Activated T-cell treated with anti-CD3 and anti-CD28 coated beads, Interleukin-2, amount 50 U/mL, for 72 hours (primary cell): Measurements from ENCODE around the gene DNAH1. TPM values are rescaled to one million over a fixed set of nuclear protein-coding genes. Genes with fewer than 3 reads are reported as not detected.

Experiments
- ATAC-seq, 2 donors: fragments of 150-1000 bp; cut with Tn5 transposase; replicated peaks in 1 of 2; 2 replicates each; pipeline ENCODE4 v1.10.0; 2021; ENCODE audit warnings: moderate library complexity in 2 of 2, mild to moderate bottlenecking in 1 of 2
- DNase-seq, 2 donors: peaks; one replicate each; pipeline ENCODE4 v3.0.0; 2021 to 2022; ENCODE audit warnings: mixed read lengths in 1 of 2
- H3K27ac Mint-ChIP-seq: one replicate; pipeline ENCODE4 v1.8.0; 2022; ENCODE audit warnings: mild to moderate bottlenecking, moderate library complexity, mixed read lengths
- H3K27me3 Mint-ChIP-seq: one replicate; pipeline ENCODE4 v1.8.0; 2022; ENCODE audit warnings: low read depth, mixed read lengths
- H3K36me3 Mint-ChIP-seq, 2 donors: one replicate each; pipeline ENCODE4 v1.8.0; 2022; ENCODE audit warnings: mixed read lengths in 2 of 2, mild to moderate bottlenecking in 1 of 2; ENCODE audit not compliant: insufficient read depth in 2 of 2
- H3K4me1 Mint-ChIP-seq: one replicate; pipeline ENCODE4 v1.8.0; 2022; ENCODE audit warnings: low read depth, mixed read lengths
- H3K4me3 Mint-ChIP-seq, 2 donors: one replicate each; pipeline ENCODE4 v1.8.0; 2022; ENCODE audit warnings: mild to moderate bottlenecking in 2 of 2, mixed read lengths in 2 of 2, moderate library complexity in 2 of 2
- H3K9me3 Mint-ChIP-seq, 2 donors: one replicate each; pipeline ENCODE4 v1.8.0; 2022; ENCODE audit warnings: mixed read lengths in 2 of 2
- total RNA-seq, 2 donors: library from RNA; stranded (reverse); gene quantifications; one replicate each; pipeline ENCODE4 v1.2.3, GENCODE V29; 2022

Gene DNAH1
- total RNA-seq, 2 donors from 2014 or later, result 31.4 to 32.4 TPM

DNA sequence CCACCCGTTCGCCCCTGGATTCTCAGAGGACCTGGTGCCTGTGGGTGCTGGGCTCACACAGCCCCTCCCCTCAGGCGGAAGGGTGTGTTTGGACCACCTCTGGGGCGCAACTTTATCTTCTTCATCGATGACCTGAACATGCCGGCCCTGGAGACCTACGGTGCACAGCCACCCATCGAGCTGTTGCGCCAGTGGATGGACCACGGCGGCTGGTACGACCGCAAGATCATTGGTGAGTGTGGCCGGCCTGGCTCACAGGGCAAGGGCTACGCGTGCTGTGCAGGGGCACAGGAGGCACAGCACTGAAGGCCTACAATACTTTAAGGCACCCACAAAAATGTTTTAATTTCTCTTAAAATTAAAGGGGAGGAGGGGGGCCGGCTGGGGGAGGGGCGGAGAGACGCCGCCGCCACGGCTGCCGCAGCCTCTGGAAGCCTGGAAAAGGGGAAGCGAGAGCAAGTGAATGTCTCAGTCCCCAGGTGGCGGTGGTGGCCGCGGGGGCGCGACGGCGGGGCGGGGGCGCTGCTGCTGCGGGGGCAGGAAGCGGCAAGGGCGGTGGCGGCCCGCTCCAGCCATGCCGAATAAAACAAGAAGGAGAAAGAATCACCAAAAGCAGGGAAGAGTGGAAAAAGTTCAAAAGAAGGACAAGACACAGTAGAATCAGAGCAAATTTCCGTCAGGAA lies 56.8 kb downstream of the DNAH1 start:
- peak in 1 of 2 donors; percentile 21 for DNase-seq
- peak overlapping the region in 1 of 2 donors; percentile 43 for H3K4me3 Mint-ChIP-seq
- H3K36me3 Mint-ChIP-seq, result no peaks in the 10 kb centered on the region
- no peaks in the 10 kb centered on the region for H3K9me3 Mint-ChIP-seq
- H3K4me1 Mint-ChIP-seq, result peaks cover 14% of the 10 kb centered on the region
- no peak for ATAC-seq
- no peaks in the 10 kb centered on the region for H3K27me3 Mint-ChIP-seq
- H3K27ac Mint-ChIP-seq, result no peak overlapping the region

DNA sequence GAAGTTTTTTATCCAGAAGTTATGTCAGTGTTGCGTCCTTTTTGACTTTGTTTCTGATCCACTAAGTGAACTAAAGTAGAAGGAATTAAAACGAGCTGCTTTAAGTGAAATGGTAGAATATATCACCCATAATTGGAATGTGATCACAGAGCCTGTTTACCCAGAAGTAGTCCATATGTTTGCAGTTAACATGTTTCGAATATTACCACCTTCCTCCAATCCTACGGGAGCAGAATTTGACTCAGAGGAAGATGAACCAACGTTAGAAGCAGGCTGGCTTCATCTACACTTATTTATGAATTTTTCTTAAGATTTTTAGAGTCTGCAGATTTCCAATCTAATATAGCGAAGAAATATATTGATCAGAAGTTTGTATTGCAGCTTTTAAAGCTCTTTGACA lies 57.6 kb downstream of the DNAH1 start:
- Mint-ChIP-seq H3K9me3 (no peaks in the 10 kb centered on the region), H3K4me3 (no peak overlapping the region), H3K27ac (no peak overlapping the region), H3K4me1 (peaks cover 14% of the 10 kb centered on the region), H3K27me3 (no peaks in the 10 kb centered on the region), H3K36me3 (no peaks in the 10 kb centered on the region)
- no peak for DNase-seq
- no peak for ATAC-seq

DNA sequence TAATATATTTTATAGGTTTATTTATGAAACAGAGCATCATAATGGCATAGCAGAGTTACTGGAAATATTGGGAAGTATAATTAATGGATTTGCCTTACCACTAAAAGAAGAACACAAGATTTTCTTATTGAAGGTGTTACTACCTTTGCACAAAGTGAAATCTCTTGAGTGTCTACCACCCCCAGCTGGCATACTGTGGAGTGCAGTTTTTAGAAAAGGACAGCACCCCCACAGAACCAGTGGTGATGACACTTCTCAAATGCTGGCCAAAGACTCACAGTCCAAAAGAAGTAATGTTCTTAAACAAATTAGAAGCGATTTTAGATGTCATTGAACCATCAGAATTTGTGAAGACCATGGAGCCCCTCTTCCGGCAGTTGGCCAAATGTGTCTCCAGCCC lies 58.1 kb downstream of the DNAH1 start:
- no peaks in the 10 kb centered on the region for H3K36me3 Mint-ChIP-seq
- peaks cover 14% of the 10 kb centered on the region for H3K4me1 Mint-ChIP-seq
- ATAC-seq (no peak), DNase-seq (no peak)
- H3K9me3 Mint-ChIP-seq, result no peaks in the 10 kb centered on the region
- no peak overlapping the region for H3K27ac Mint-ChIP-seq
- H3K4me3 Mint-ChIP-seq, result no peak overlapping the region
- no peaks in the 10 kb centered on the region for H3K27me3 Mint-ChIP-seq

DNA sequence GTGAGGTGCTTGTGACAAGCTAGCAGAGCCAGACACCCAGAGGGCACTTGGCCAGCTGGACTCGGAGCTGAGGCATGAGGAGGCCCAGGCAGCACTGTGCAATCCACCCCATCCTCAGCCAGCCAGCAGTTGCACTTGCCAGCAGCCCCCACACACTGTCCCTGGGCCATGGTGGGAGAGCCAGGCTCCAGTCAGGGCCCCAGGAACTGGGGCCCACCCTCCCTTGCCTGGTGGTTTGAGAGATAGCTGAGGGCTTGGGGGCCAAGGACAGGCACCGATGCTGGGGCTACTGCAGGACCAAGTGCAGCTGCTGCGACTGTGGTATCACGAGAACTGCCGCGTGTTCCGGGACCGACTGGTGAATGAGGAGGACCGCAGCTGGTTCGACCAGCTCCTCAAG lies 63.5 kb downstream of the DNAH1 start:
- no peak for ATAC-seq
- Mint-ChIP-seq H3K4me3 (no peak overlapping the region), H3K27ac (no peak overlapping the region), H3K27me3 (no peaks in the 10 kb centered on the region), H3K9me3 (no peaks in the 10 kb centered on the region), H3K36me3 (no peaks in the 10 kb centered on the region), H3K4me1 (no peaks in the 10 kb centered on the region)
- DNase-seq, result no peak

DNA sequence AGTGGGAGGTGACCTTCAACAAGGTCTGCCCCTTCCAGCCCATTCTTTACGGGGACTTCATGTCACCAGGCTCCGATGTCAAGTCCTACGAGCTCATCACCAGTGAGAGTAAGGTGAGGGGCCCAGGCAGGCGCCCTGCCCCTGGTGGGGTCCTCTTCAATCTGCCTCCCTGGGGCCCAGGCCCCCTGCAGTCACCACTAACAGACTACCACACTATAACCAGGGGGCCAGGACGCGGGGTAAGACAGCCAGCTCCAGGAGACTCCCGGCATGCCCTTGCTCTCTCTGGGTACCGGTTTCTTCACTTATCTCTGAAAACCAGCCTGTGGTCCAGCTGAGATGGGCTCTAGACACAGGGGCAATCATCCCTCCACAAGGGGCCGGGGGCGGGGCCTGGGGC lies 63.9 kb downstream of the DNAH1 start:
- H3K9me3 Mint-ChIP-seq, result no peaks in the 10 kb centered on the region
- H3K4me1 Mint-ChIP-seq, result no peaks in the 10 kb centered on the region
- no peak overlapping the region for H3K27ac Mint-ChIP-seq
- H3K36me3 Mint-ChIP-seq, result no peaks in the 10 kb centered on the region
- no peak overlapping the region for H3K4me3 Mint-ChIP-seq
- no peaks in the 10 kb centered on the region for H3K27me3 Mint-ChIP-seq
- no peak for ATAC-seq
- no peak for DNase-seq

DNA sequence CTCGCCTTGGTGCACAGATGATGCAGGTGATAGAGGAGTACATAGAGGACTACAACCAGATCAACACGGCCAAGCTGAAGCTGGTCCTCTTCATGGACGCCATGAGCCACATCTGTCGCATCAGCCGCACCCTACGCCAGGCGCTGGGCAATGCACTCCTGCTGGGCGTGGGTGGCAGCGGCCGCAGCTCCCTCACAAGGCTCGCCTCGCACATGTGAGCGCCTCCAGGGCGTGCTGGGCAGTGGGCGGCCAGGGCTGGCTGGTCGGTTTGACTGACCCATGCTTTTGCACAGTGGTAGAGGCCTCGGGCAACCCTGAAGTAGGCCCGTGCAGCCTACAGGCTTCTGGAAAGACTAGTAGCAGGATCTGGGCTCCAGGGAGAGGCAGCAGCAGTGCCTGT lies 65.5 kb downstream of the DNAH1 start:
- H3K4me1 Mint-ChIP-seq, result no peaks in the 10 kb centered on the region
- no peak overlapping the region for H3K27ac Mint-ChIP-seq
- H3K4me3 Mint-ChIP-seq, result no peak overlapping the region

DNA sequence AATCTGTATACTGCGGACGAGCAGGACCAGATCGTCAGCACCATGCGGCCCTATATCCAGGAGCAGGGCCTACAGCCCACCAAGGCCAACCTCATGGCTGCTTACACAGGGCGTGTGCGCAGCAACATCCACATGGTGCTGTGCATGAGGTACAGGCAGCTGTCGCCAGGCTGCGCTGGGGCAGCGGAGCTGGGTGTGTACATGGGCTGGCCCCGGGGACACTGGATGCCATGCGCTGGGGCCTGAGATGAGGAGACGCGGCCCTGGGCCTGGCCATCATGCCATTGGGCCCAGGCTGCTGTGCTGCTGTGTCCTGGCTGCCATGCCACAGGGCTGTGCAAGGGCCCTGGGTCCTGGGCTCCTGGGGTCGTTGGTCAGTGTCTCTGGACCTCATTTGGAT lies 67.3 kb downstream of the DNAH1 start:
- no peak overlapping the region for H3K4me3 Mint-ChIP-seq
- H3K27me3 Mint-ChIP-seq, result no peaks in the 10 kb centered on the region
- H3K9me3 Mint-ChIP-seq, result no peaks in the 10 kb centered on the region
- H3K36me3 Mint-ChIP-seq, result no peaks in the 10 kb centered on the region
- ATAC-seq (no peak), DNase-seq (no peak)
- H3K4me1 Mint-ChIP-seq, result no peaks in the 10 kb centered on the region
- H3K27ac Mint-ChIP-seq, result no peak overlapping the region

More for the DNA sequence above, 65.5 kb downstream of the DNAH1 start:
- Mint-ChIP-seq H3K36me3 (no peaks in the 10 kb centered on the region), H3K9me3 (no peaks in the 10 kb centered on the region), H3K27me3 (no peaks in the 10 kb centered on the region)
- DNase-seq, result no peak
- no peak for ATAC-seq

DNA sequence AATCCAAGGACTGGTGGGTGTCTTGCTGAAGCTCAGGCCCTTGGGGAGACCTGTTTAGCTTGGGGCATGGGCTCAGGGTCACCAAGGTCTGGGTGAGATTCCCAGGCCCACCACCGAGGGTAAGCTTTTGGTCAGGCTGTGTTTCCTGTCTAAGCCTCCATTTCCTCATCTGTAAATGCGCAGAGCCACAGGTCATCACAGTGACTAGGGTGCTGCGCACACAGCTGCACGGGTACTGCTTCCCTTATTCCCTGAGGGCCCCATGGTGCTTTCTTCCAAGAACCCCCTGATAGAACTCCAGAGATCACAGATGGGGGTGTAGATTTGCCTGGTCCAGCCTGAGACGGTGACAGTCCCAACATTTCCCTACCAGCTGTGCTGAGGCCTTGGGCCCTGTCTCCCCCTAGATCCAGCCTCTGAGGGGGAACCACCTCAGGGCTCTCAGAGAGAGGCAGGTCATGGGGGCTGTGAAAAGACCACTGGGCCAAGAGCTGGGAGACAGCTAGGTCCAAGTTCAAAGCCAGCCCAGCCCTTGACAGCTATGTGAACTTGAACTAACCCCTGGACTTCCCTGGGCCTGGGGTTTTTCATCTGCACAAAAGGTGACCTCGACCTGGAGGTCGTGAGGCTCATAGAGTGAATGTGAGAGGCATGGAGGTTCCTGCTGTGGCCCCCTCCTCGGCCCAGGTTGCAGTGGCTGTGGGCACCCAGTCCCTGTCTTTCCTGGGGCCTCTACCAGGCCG lies 68.1 kb downstream of the DNAH1 start:
- ATAC-seq (no peak), DNase-seq (no peak)
- no peaks in the 10 kb centered on the region for H3K9me3 Mint-ChIP-seq
- no peak overlapping the region for H3K4me3 Mint-ChIP-seq
- no peaks in the 10 kb centered on the region for H3K4me1 Mint-ChIP-seq
- H3K27ac Mint-ChIP-seq, result no peak overlapping the region
- H3K27me3 Mint-ChIP-seq, result no peaks in the 10 kb centered on the region
- no peaks in the 10 kb centered on the region for H3K36me3 Mint-ChIP-seq

DNA sequence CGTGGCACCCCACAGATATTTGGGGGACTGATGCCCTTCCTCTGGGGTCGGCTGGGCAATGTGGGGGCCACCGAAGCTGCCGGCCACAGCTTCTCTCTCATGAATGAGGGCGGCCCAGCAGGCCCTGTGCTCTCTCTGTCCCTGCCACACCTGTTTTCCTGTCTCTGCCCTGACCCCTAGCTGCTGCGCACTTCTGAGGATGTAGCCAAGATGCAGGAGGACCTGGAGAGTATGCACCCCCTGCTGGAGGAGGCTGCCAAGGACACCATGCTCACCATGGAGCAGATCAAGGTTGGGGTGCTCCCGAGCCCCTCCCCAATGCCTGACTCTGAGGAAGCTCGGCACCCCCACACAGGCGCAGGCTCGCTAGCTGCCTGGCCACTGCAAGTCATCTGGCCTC lies 69.0 kb downstream of the DNAH1 start:
- Mint-ChIP-seq H3K4me1 (no peaks in the 10 kb centered on the region), H3K36me3 (no peaks in the 10 kb centered on the region), H3K4me3 (no peak overlapping the region), H3K9me3 (no peaks in the 10 kb centered on the region), H3K27me3 (no peaks in the 10 kb centered on the region), H3K27ac (no peak overlapping the region)
- peak; percentile 21 to 42 for DNase-seq
- peak; percentile 30 to 37 for ATAC-seq

DNA sequence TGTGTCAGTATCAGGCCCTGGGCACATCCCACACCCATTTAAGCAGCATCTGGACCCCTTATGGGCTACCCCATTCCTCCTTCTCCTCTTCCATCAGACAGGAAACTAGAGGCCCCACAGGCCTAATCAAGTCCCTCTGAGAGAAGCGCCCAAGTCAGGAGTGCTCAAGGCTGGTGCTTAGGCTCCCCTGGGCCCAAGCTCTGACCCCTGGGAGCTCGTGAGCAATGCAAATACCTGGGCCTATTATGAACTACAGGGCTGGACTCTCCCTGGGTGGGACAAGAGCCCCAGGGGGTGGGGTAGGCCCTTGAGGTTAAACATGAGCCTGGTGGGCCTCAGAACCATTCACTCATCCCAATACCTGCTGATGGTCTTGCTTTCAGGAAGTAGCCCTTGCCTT lies 71.4 kb downstream of the DNAH1 start:
- Mint-ChIP-seq H3K27me3 (no peaks in the 10 kb centered on the region), H3K4me1 (no peaks in the 10 kb centered on the region), H3K36me3 (no peaks in the 10 kb centered on the region), H3K4me3 (no peak overlapping the region), H3K9me3 (no peaks in the 10 kb centered on the region), H3K27ac (no peak overlapping the region)
- DNase-seq (no peak), ATAC-seq (no peak)

DNA sequence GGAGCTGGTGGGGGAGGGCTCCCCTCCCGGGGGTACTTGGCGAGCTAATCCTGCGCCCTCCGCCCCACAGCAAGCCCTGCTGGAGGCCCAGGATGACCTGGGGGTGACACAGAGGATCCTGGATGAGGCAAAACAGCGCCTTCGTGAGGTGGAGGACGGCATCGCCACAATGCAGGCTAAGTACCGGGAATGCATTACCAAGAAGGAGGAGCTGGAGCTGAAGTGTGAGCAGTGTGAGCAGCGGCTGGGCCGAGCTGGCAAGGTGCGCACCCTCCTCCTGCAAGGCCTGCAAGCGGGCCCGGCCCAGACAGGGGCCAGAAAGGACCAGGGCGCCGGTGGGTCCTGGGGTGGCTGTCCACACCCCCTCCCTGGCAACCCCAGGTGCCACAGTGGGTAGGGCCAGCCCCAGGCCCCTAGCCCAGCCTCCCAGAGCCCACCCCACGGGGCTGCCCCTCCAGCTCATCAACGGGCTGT lies 72.3 kb downstream of the DNAH1 start:
- Mint-ChIP-seq H3K4me1 (no peaks in the 10 kb centered on the region), H3K36me3 (peaks cover 0 to 2% of the 10 kb centered on the region in 2 donors), H3K4me3 (no peak overlapping the region), H3K9me3 (no peaks in the 10 kb centered on the region), H3K27ac (no peak overlapping the region), H3K27me3 (no peaks in the 10 kb centered on the region)
- ATAC-seq (no peak), DNase-seq (no peak)

DNA sequence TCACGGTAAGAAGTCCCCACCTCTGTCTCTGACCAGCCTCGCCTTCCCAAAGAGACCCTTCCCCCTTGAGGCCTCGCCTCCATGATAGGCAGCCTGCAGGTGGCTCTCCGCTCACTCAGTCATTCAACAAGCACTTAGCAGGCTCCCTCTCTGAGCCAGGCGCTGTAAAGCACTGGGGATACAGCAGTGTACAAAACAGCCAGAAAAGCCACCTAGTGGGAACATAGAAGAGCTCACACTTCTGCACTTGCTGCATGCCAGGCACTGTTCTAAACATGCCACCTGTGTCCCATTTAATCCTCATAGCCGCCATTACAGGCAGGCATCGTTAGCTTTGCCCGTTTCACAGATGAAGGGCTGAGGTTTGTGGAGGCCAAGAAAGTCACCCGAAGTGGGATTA lies 72.8 kb downstream of the DNAH1 start:
- no peak overlapping the region for H3K4me3 Mint-ChIP-seq
- H3K9me3 Mint-ChIP-seq, result no peaks in the 10 kb centered on the region
- H3K36me3 Mint-ChIP-seq, result peaks cover 0 to 2% of the 10 kb centered on the region in 2 donors
- no peaks in the 10 kb centered on the region for H3K4me1 Mint-ChIP-seq
- H3K27ac Mint-ChIP-seq, result no peak overlapping the region
- DNase-seq (no peak), ATAC-seq (no peak)
- H3K27me3 Mint-ChIP-seq, result no peaks in the 10 kb centered on the region

DNA sequence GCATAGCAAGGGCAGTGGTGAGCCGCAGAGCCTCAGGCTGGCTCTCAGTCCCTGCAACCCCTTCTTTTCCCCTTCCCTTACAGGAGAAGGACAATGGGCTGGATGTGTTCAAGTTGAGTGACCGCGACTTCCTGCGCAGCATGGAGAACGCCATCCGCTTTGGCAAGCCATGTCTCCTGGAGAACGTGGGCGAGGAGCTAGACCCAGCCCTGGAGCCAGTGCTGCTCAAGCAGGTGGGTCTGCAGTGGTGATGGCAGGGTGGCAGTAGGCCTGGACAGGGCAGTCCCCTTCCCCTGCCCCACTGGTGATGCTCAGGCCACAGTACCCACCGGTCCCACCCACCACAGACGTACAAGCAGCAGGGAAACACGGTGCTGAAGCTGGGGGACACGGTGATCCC lies 75.0 kb downstream of the DNAH1 start:
- H3K4me3 Mint-ChIP-seq, result no peak overlapping the region
- H3K9me3 Mint-ChIP-seq, result no peaks in the 10 kb centered on the region
- H3K4me1 Mint-ChIP-seq, result no peaks in the 10 kb centered on the region
- no peaks in the 10 kb centered on the region for H3K27me3 Mint-ChIP-seq
- no peak overlapping the region for H3K27ac Mint-ChIP-seq
- no peak for DNase-seq
- H3K36me3 Mint-ChIP-seq, result peaks cover 0 to 2% of the 10 kb centered on the region in 2 donors
- no peak for ATAC-seq
